ENCODE measurements around the gene SHISA3. TPM values are rescaled to one million over a fixed set of nuclear protein-coding genes. Genes with fewer than 3 reads are reported as not detected.

Gene SHISA3
- total RNA-seq, 1 experiment from 2014 or later: not detected

GRCh38 chr4:42412251-42412650, 15.0 kb downstream of the SHISA3 start:
- BruUV-seq (replicated peaks): no TSS peak
- no peaks in the 10 kb centered on the region for H3K4me1 Mint-ChIP-seq (ENCODE audit: low read depth, unreplicated experiment)

GRCh38 chr4:42415281-42415680, 18.0 kb downstream of the SHISA3 start:
- no peak overlapping the region for H3K27ac Mint-ChIP-seq (ENCODE audit: unreplicated experiment)
- CTCF ChIA-PET: no interaction called here
- no peaks in the 10 kb centered on the region for H3K27me3 Mint-ChIP-seq (ENCODE audit: unreplicated experiment)
- no peaks in the 10 kb centered on the region for H3K9me3 Mint-ChIP-seq (ENCODE audit: low read depth, unreplicated experiment)
- DNase-seq: no peak
- intact Hi-C loops (cut with micrococcal nuclease; ENCODE audit: unreplicated experiment): no loop called here
- no TSS peak for BruUV-seq (replicated peaks)
- no peaks in the 10 kb centered on the region for H3K36me3 Mint-ChIP-seq (ENCODE audit: insufficient read depth, unreplicated experiment)
- TF ChIP-seq, protein P1, sequence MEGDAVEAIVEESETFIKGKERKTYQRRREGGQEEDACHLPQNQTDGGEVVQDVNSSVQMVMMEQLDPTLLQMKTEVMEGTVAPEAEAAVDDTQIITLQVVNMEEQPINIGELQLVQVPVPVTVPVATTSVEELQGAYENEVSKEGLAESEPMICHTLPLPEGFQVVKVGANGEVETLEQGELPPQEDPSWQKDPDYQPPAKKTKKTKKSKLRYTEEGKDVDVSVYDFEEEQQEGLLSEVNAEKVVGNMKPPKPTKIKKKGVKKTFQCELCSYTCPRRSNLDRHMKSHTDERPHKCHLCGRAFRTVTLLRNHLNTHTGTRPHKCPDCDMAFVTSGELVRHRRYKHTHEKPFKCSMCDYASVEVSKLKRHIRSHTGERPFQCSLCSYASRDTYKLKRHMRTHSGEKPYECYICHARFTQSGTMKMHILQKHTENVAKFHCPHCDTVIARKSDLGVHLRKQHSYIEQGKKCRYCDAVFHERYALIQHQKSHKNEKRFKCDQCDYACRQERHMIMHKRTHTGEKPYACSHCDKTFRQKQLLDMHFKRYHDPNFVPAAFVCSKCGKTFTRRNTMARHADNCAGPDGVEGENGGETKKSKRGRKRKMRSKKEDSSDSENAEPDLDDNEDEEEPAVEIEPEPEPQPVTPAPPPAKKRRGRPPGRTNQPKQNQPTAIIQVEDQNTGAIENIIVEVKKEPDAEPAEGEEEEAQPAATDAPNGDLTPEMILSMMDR (IDR thresholded peaks at IDR 0.05; ENCODE audit: unreplicated experiment): no peak
- H3K4me3 Mint-ChIP-seq (ENCODE audit: low read depth, unreplicated experiment): no peak overlapping the region
- no peaks in the 10 kb centered on the region for H3K4me1 Mint-ChIP-seq (ENCODE audit: low read depth, unreplicated experiment)

More at GRCh38 chr4:42412251-42412650, 15.0 kb downstream of the SHISA3 start:
- TF ChIP-seq, protein P1 (IDR thresholded peaks at IDR 0.05; ENCODE audit: unreplicated experiment): no peak
- H3K27ac Mint-ChIP-seq (ENCODE audit: unreplicated experiment): no peak overlapping the region
- H3K27me3 Mint-ChIP-seq (ENCODE audit: unreplicated experiment): no peaks in the 10 kb centered on the region
- intact Hi-C loops (cut with micrococcal nuclease; ENCODE audit: unreplicated experiment): no loop called here
- CTCF ChIA-PET: no interaction called here
- no peak overlapping the region for H3K4me3 Mint-ChIP-seq (ENCODE audit: low read depth, unreplicated experiment)
- no peaks in the 10 kb centered on the region for H3K36me3 Mint-ChIP-seq (ENCODE audit: insufficient read depth, unreplicated experiment)
- DNase-seq: no peak
- H3K9me3 Mint-ChIP-seq (ENCODE audit: low read depth, unreplicated experiment): no peaks in the 10 kb centered on the region

DNA sequence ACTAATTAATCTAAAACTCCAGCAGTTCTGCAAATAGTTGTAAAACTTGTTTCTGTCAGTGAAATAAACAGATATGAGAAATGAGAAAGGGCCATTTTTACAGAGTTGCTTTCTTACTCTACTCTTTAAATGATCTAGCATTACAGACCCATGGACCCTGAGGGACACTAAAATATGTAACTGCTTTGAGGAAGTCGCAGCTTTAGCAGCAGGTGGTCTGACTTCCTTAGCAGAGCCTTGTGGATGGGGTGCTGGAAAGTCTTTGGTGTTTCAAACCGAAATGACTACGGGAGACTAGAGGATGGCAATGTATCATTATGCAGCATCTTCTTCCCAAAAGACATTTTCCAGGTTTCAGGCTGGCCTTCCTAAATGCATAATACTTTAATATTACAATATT, 18.7 kb downstream of the SHISA3 start:
- intact Hi-C loops (cut with micrococcal nuclease; ENCODE audit: unreplicated experiment): no loop called here
- H3K9me3 Mint-ChIP-seq (ENCODE audit: low read depth, unreplicated experiment): no peaks in the 10 kb centered on the region
- no peaks in the 10 kb centered on the region for H3K36me3 Mint-ChIP-seq (ENCODE audit: insufficient read depth, unreplicated experiment)
- CTCF ChIA-PET: interaction anchor here (1.5 kb wide), 1 partner anchor 25 kb away, joined by 3 read pairs; no protein-coding TSS in a partner anchor
- no peaks in the 10 kb centered on the region for H3K27me3 Mint-ChIP-seq (ENCODE audit: unreplicated experiment)
- no peak for DNase-seq
- no TSS peak for BruUV-seq (replicated peaks)
- no peaks in the 10 kb centered on the region for H3K4me1 Mint-ChIP-seq (ENCODE audit: low read depth, unreplicated experiment)
- no peak overlapping the region for H3K4me3 Mint-ChIP-seq (ENCODE audit: low read depth, unreplicated experiment)
- TF ChIP-seq, protein P1 (IDR thresholded peaks at IDR 0.05; ENCODE audit: unreplicated experiment): no peak
- H3K27ac Mint-ChIP-seq (ENCODE audit: unreplicated experiment): no peak overlapping the region

- intact Hi-C loops (cut with micrococcal nuclease; ENCODE audit: unreplicated experiment): no loop called here
- TF ChIP-seq, protein P1 (IDR thresholded peaks at IDR 0.05; ENCODE audit: unreplicated experiment): no peak
- Mint-ChIP-seq H3K27me3 (ENCODE audit: unreplicated experiment) (no peaks in the 10 kb centered on the region), H3K36me3 (ENCODE audit: insufficient read depth, unreplicated experiment) (no peaks in the 10 kb centered on the region), H3K9me3 (ENCODE audit: low read depth, unreplicated experiment) (no peaks in the 10 kb centered on the region), H3K4me1 (ENCODE audit: low read depth, unreplicated experiment) (no peaks in the 10 kb centered on the region), H3K27ac (ENCODE audit: unreplicated experiment) (no peak overlapping the region), H3K4me3 (ENCODE audit: low read depth, unreplicated experiment) (no peak overlapping the region)
- no peak for DNase-seq
- BruUV-seq (replicated peaks): no TSS peak
- CTCF ChIA-PET: no interaction called here
These were observed 20.3 kb downstream of the SHISA3 start for GRCh38 chr4:42417550-42417949.

Measured in Calu3 (cell line).